Measurements from ENCODE around the gene DIPK1C.

DIPK1C gene

GRCh38 chr18:74388227-74388626 lies 68.9 kb downstream of the DIPK1C start:
- DNase-seq (ENCODE audit: low spot score) = no peak

GRCh38 chr18:74387383-74387782 lies 69.7 kb downstream of the DIPK1C start:
- DNase-seq (ENCODE audit: low spot score) = no peak
